Measurements from ENCODE around the gene WFDC2.

WFDC2 gene

GRCh38 chr20:45463709-45464108 lies 5.8 kb upstream of the WFDC2 start:
- H3K27me3 ChIP-seq (replicated peaks; ENCODE audit: control insufficient read depth, insufficient read depth, low read length) = peaks cover 3% of the 10 kb centered on the region; the same call in 1 of the 2 replicates

GRCh38 chr20:45465491-45466266 lies 3.9 kb upstream of the WFDC2 start:
- DNase-seq (ENCODE audit: extremely low read depth, insufficient read length) = no peak
- no peaks in the 10 kb centered on the region for H3K36me3 ChIP-seq (ENCODE audit: control insufficient read depth, insufficient read depth, low read length)
- no peak for TF ChIP-seq CTCF (IDR thresholded peaks at IDR 0.05; ENCODE audit: insufficient read depth, low read length, poor library complexity, severe bottlenecking)

More at GRCh38 chr20:45463709-45464108, 5.8 kb upstream of the WFDC2 start:
- Histone ChIP-seq H3K36me3 (ENCODE audit: control insufficient read depth, insufficient read depth, low read length) (no peaks in the 10 kb centered on the region), H3K4me3 (replicated peaks; ENCODE audit: low read depth, low read length) (no peak overlapping the region)
- no peak for TF ChIP-seq CTCF (IDR thresholded peaks at IDR 0.05; ENCODE audit: insufficient read depth, low read length, poor library complexity, severe bottlenecking)
- no peak for DNase-seq (ENCODE audit: extremely low read depth, insufficient read length)

GRCh38 chr20:45467172-45467571 lies 2.4 kb upstream of the WFDC2 start:
- no peak overlapping the region for H3K4me3 ChIP-seq (replicated peaks; ENCODE audit: low read depth, low read length)
- no peaks in the 10 kb centered on the region for H3K36me3 ChIP-seq (ENCODE audit: control insufficient read depth, insufficient read depth, low read length)
- no peak for DNase-seq (ENCODE audit: extremely low read depth, insufficient read length)
- TF ChIP-seq CTCF (IDR thresholded peaks at IDR 0.05; ENCODE audit: insufficient read depth, low read length, poor library complexity, severe bottlenecking) = no peak
- peaks cover 8% of the 10 kb centered on the region for H3K27me3 ChIP-seq (replicated peaks; ENCODE audit: control insufficient read depth, insufficient read depth, low read length)

More at GRCh38 chr20:45465491-45466266, 3.9 kb upstream of the WFDC2 start:
- Histone ChIP-seq H3K27me3 (replicated peaks; ENCODE audit: control insufficient read depth, insufficient read depth, low read length) (peaks cover 7% of the 10 kb centered on the region; the same call in 1 of the 2 replicates), H3K4me3 (replicated peaks; ENCODE audit: low read depth, low read length) (no peak overlapping the region)

- no peak for DNase-seq (ENCODE audit: extremely low read depth, insufficient read length)
- Histone ChIP-seq H3K36me3 (ENCODE audit: control insufficient read depth, insufficient read depth, low read length) (no peaks in the 10 kb centered on the region), H3K27me3 (replicated peaks; ENCODE audit: control insufficient read depth, insufficient read depth, low read length) (peaks cover 8% of the 10 kb centered on the region), H3K4me3 (replicated peaks; ENCODE audit: low read depth, low read length) (no peak overlapping the region)
- no peak for TF ChIP-seq CTCF (IDR thresholded peaks at IDR 0.05; ENCODE audit: insufficient read depth, low read length, poor library complexity, severe bottlenecking)
Observed at GRCh38 chr20:45467861-45468260, 1.7 kb upstream of the WFDC2 start.

- TF ChIP-seq CTCF (IDR thresholded peaks at IDR 0.05; ENCODE audit: insufficient read depth, low read length, poor library complexity, severe bottlenecking) = no peak
- H3K4me3 ChIP-seq (replicated peaks; ENCODE audit: low read depth, low read length) = no peak overlapping the region
- no peaks in the 10 kb centered on the region for H3K36me3 ChIP-seq (ENCODE audit: control insufficient read depth, insufficient read depth, low read length)
- peaks cover 5% of the 10 kb centered on the region for H3K27me3 ChIP-seq (replicated peaks; ENCODE audit: control insufficient read depth, insufficient read depth, low read length)
- peak; percentile 21 for DNase-seq (ENCODE audit: extremely low read depth, insufficient read length)
Observed at GRCh38 chr20:45470262-45470931, 844 bp downstream of the WFDC2 start.
